Testis (tissue), 3 donors: ENCODE results near the gene PAQR3. TPM values are rescaled to one million over a fixed set of nuclear protein-coding genes. Genes with fewer than 3 reads are reported as not detected.

Experiments used
- DNase-seq: peaks from one replicate; pipeline ENCODE4 v3.0.0-alpha.2; 2019
- H3K27ac ChIP-seq, 2 donors: fragments of 200-600 bp; sonication (generic); one replicate each; pipeline ENCODE4 v1.5.1; 2019
- H3K27me3 ChIP-seq: fragments of 200-600 bp; sonication (generic); one replicate; pipeline ENCODE4 v1.5.1; 2019
- H3K36me3 ChIP-seq: fragments of 200-600 bp; sonication (generic); one replicate; pipeline ENCODE4 v1.5.1; 2017; ENCODE audit warnings: low read depth; ENCODE audit errors: missing control alignments
- H3K4me1 ChIP-seq: fragments of 200-600 bp; sonication (generic); one replicate; pipeline ENCODE4 v1.5.1; 2019
- H3K4me3 ChIP-seq, 2 donors: fragments of 200-600 bp; sonication (generic); one replicate each; pipeline ENCODE4 v1.5.1; 2017 to 2019
- H3K9me3 ChIP-seq: fragments of 200-600 bp; sonication (generic); one replicate; pipeline ENCODE4 v1.5.1; 2017
- POLR2A ChIP-seq: fragments of 450-650 bp; IDR thresholded peaks from one replicate; pipeline ENCODE4 v1.6.1; 2017; ENCODE audit warnings: antibody characterized with exemption, mild to moderate bottlenecking, moderate library complexity
- WGBS, 2 donors: methylation state at CpG; one replicate each; pipeline ENCODE4 v1.1.5; 2018; 5-methylcytosine and 5-hydroxymethylcytosine counted together
- intact Hi-C: fragments of 100-400 bp; cut with DNase I; formaldehyde crosslinking; loops from one replicate; pipeline ENCODE4 v1.15.1; 2023; ENCODE audit warnings: low total_unique reads
- polyA plus RNA-seq: library from polyadenylated mRNA; stranded (reverse); fragments of 350-450 nt; fragmentation: Illumina TruSeq; extraction: RNeasy Lipid Tissue Mini Kit (QIAGEN cat#74804); gene quantifications from one replicate; pipeline ENCODE4 v1.2.3, GENCODE V29; 2014; ENCODE audit warnings: low read depth, low replicate concordance; ENCODE audit not compliant: insufficient read depth
- total RNA-seq, 2 donors: library from RNA; depleted of rRNA; stranded (reverse); fragments of >200 nt; gene quantifications; one replicate each; pipeline ENCODE4 v1.2.3, GENCODE V29; 2016
- TF ChIP-seq, protein P1 (sequence below), 3 experiments: fragments of 450-650 bp in 2 of 3; fragments of 200-600 bp in 1 of 3; sonication (generic) in 1 of 3; IDR thresholded peaks; one replicate each; pipeline ENCODE4 v1.5.1; 2016 to 2019; ENCODE audit warnings: antibody characterized with exemption in 3 of 3, mild to moderate bottlenecking in 2 of 3, moderate library complexity in 1 of 3

The PAQR3 gene
- total and polyA plus RNA-seq, 3 donors from 2014 or later = 53.8 to 76.6 (median 65.5) TPM

DNA sequence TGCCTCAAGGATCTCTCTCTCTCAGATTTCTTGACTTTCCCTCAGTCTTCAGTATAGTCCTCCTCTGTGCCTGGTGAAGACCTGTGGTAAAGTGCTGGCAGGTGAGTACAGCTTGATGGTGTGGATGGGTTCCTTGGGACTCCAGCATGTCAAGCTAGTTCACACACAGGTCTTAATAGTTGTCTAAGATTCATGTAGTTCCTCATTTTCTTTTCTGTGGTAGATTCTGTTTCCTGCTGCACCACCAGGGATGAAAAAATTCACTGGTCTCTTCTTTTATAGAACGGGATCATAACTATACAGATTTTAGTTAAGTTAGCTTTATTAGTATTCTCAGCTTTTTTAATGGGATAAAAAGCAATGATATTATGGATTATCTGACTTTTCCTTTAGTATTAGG is 32.5 kb upstream of the PAQR3 start:
- TF ChIP-seq, protein P1, sequence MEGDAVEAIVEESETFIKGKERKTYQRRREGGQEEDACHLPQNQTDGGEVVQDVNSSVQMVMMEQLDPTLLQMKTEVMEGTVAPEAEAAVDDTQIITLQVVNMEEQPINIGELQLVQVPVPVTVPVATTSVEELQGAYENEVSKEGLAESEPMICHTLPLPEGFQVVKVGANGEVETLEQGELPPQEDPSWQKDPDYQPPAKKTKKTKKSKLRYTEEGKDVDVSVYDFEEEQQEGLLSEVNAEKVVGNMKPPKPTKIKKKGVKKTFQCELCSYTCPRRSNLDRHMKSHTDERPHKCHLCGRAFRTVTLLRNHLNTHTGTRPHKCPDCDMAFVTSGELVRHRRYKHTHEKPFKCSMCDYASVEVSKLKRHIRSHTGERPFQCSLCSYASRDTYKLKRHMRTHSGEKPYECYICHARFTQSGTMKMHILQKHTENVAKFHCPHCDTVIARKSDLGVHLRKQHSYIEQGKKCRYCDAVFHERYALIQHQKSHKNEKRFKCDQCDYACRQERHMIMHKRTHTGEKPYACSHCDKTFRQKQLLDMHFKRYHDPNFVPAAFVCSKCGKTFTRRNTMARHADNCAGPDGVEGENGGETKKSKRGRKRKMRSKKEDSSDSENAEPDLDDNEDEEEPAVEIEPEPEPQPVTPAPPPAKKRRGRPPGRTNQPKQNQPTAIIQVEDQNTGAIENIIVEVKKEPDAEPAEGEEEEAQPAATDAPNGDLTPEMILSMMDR (IDR thresholded peaks at IDR 0.05) = no peak
- no peak for TF ChIP-seq POLR2A
- H3K4me3 ChIP-seq = no peak overlapping the region
- DNase-seq = no peak
- no peaks in the 10 kb centered on the region for H3K4me1 ChIP-seq
- peak overlapping the region; percentile 66 to 81 for H3K27ac ChIP-seq
- H3K27me3 ChIP-seq = no peaks in the 10 kb centered on the region
- intact Hi-C loops = no loop called here
- 77 to 83% methylated on average over 1 of the region's 1 CpG for whole genome bisulfite sequencing, 2 donors
- H3K9me3 ChIP-seq = no peaks in the 10 kb centered on the region
- H3K36me3 ChIP-seq = no peaks in the 10 kb centered on the region

DNA sequence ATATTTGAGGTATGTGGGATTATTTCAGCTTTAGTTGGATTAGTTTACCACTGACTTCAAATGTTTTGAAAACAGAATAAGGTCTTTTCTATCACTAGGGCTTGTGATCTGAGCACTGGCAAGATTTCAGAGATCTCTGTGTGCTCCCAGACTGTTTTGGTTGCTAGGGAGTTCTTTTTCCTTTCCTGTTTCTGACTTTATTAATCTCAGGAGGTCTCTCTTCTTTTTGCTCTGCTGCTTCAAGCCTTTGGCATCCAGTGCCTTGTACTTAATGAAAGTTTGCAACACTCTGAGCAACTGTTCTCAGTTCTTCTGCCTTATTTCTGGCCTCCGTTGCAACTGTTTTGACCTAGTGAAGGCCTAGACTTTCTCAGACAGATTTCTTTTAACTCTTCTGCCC is 32.1 kb upstream of the PAQR3 start:
- no peaks in the 10 kb centered on the region for H3K9me3 ChIP-seq
- no peaks in the 10 kb centered on the region for H3K27me3 ChIP-seq
- peak overlapping the region; percentile 66 to 81 for H3K27ac ChIP-seq
- intact Hi-C loops = no loop called here
- TF ChIP-seq POLR2A = no peak
- TF ChIP-seq, protein P1 (IDR thresholded peaks at IDR 0.05) = no peak
- no peak overlapping the region for H3K4me3 ChIP-seq
- H3K36me3 ChIP-seq = no peaks in the 10 kb centered on the region
- peak; percentile 56 for DNase-seq
- 36 to 38% methylated on average over 1 of the region's 1 CpG for WGBS, 2 donors
- no peaks in the 10 kb centered on the region for H3K4me1 ChIP-seq

DNA sequence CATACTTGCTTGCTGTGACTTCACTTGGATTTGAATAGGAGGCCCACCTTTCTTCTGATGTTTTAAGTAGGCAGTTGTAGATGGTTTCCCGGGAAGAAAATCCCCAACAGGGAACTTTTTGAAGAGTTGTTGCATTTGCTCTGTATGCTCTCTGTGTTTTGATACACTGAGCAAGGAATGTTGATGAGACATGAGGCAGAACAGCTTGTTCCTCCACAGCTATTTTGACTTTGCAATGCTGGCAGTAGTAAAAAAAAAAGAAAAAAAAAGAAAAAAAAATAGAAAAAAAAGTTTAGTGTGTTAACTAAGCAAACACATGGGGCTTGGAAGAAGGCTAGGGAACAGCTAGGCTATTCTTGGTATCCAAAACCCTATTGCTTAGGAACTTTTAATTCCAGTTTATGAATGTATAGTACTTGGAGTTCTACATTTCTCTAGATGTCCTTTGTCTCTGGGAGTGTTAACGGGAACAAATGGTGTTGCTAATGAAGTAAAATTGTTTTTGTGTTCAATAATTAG is 23.4 kb upstream of the PAQR3 start:
- intact Hi-C loops = loop anchor here (5.0 kb wide), 1 partner anchor 1110 kb away; the partner anchor contains the start of gene ANTXR2
- Histone ChIP-seq H3K36me3 (no peaks in the 10 kb centered on the region), H3K4me3 (no peak overlapping the region), H3K27me3 (no peaks in the 10 kb centered on the region), H3K9me3 (no peaks in the 10 kb centered on the region), H3K27ac (peak overlapping the region; percentile 71 to 89), H3K4me1 (peaks cover 24% of the 10 kb centered on the region)
- peak; percentile 42 for DNase-seq
- WGBS, 2 donors = 27 to 51% methylated on average over 2 of the region's 2 CpGs
- TF ChIP-seq POLR2A = no peak
- TF ChIP-seq, protein P1 (IDR thresholded peaks at IDR 0.05) = no peak

DNA sequence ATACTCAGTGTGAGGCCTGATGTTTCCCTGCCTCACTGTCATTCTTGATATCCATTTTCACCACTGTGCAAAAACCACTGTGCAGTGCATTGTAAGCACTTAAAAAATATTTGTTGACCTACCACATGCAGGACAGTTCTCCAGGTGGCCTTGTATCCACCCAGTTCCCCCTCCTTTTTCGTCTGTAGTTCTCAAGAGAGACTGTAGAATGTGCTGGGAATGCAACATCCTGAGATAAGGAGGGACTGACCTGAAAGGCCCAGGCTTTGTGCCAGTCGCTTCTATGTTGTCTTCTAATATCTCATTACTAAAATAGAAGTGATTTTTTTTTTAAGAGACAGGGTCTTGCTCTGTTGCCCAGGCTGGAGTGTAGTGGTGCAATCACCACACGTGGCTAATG is 21.7 kb upstream of the PAQR3 start:
- intact Hi-C loops = loop anchor here (5.0 kb wide), 1 partner anchor 1111 kb away; the partner anchor contains the start of gene ANTXR2
- no peaks in the 10 kb centered on the region for H3K27me3 ChIP-seq
- H3K4me3 ChIP-seq = no peak overlapping the region
- H3K27ac ChIP-seq = peak overlapping the region; percentile 31 to 89
- TF ChIP-seq, protein P1 (IDR thresholded peaks at IDR 0.05) = no peak
- no peak for TF ChIP-seq POLR2A
- 42 to 49% methylated on average over 3 of the region's 3 CpGs for WGBS, 2 donors
- no peaks in the 10 kb centered on the region for H3K9me3 ChIP-seq
- no peaks in the 10 kb centered on the region for H3K36me3 ChIP-seq
- peaks cover 31% of the 10 kb centered on the region for H3K4me1 ChIP-seq
- peak; percentile 71 for DNase-seq

DNA sequence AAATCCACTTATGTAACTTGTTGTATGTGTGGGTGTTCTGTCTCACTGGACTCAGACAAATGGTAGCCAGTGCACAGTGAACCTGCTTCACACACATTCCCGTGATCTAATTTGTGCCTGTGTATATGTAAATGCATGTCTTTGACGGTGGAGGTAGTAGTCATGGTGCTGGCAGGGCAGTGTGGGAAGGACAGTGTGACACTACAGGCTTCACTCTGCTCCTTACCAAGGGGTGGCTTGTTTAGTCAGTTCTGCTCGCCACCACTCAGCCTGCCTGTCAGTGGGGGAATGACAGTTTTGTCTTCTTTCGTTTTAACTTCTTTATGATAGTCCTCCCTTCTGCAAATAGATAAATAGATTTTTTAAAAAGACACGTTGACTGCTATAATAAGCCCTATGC is 17.7 kb upstream of the PAQR3 start:
- intact Hi-C loops = no loop called here
- TF ChIP-seq POLR2A = no peak
- TF ChIP-seq, protein P1 (IDR thresholded peaks at IDR 0.05) = peak in 1 of 3 experiments; percentile 2
- Histone ChIP-seq H3K9me3 (no peaks in the 10 kb centered on the region), H3K36me3 (no peaks in the 10 kb centered on the region), H3K4me3 (no peak overlapping the region), H3K27ac (no peak overlapping the region), H3K27me3 (no peaks in the 10 kb centered on the region), H3K4me1 (peaks cover 22% of the 10 kb centered on the region)
- no peak for DNase-seq
- WGBS, 2 donors = 70 to 78% methylated on average over 5 of the region's 5 CpGs
